HepG2 (cell line): ENCODE measurements around the gene PMM2. TPM values are rescaled to one million over a fixed set of nuclear protein-coding genes. Genes with fewer than 3 reads are reported as not detected.

Source experiments
- BRF2 ChIP-seq: sonication (generic); formaldehyde crosslinking; IDR thresholded peaks from 2 replicates; pipeline ENCODE4 v1.8.1; 2022; ENCODE audit warnings: mild to moderate bottlenecking, missing genetic modification reagents
- CEBPB ChIP-seq: IDR thresholded peaks from 2 replicates; pipeline ENCODE4 v1.6.1; 2011; ENCODE audit warnings: low read depth, low read length, improper control_type of control experiment, borderline replicate concordance
- DBP ChIP-seq: sonication (generic); formaldehyde crosslinking; IDR thresholded peaks from 2 replicates; pipeline ENCODE4 v1.4.0; 2020; ENCODE audit warnings: missing genetic modification reagents; ENCODE audit errors: not compliant biosample characterization
- DNMT3B ChIP-seq: conservative IDR thresholded peaks from 2 replicates; pipeline ENCODE4 v1.6.1; 2016; ENCODE audit warnings: missing biosample characterization, control low read depth
- DR1 ChIP-seq: sonication (generic); formaldehyde crosslinking; IDR thresholded peaks from 2 replicates; pipeline ENCODE4 v1.8.0; 2021; ENCODE audit warnings: mild to moderate bottlenecking, missing genetic modification reagents, inconsistent platforms
- EEA1 ChIP-seq: sonication (generic); formaldehyde crosslinking; IDR thresholded peaks from 2 replicates; pipeline ENCODE4 v1.5.1; 2020; ENCODE audit warnings: mild to moderate bottlenecking, missing genetic modification reagents, borderline replicate concordance
- FIP1L1 ChIP-seq: fragments of 200-400 bp; formaldehyde crosslinking; IDR thresholded peaks from 2 replicates; pipeline ENCODE4 v1.6.1; 2018; ENCODE audit warnings: low read depth, mild to moderate bottlenecking, low read length, moderate library complexity, borderline replicate concordance; ENCODE audit not compliant: insufficient read depth
- FOXA3 ChIP-seq: IDR thresholded peaks from 2 replicates; pipeline ENCODE4 v1.6.1; 2016; ENCODE audit warnings: missing genetic modification reagents, missing compliant biosample characterization
- GABPB1 ChIP-seq: IDR thresholded peaks from 2 replicates; pipeline ENCODE4 v1.6.1; 2016; ENCODE audit warnings: mild to moderate bottlenecking, missing genetic modification reagents, moderate library complexity, missing compliant biosample characterization
- HMG20A ChIP-seq: IDR thresholded peaks from 2 replicates; pipeline ENCODE4 v1.6.1; 2016; ENCODE audit warnings: borderline replicate concordance
- JUN ChIP-seq: sonication (generic); formaldehyde crosslinking; IDR thresholded peaks from 2 replicates; pipeline ENCODE4 v1.4.0; 2020; ENCODE audit warnings: mild to moderate bottlenecking, missing genetic modification reagents
- MED13 ChIP-seq: sonication (generic); formaldehyde crosslinking; IDR thresholded peaks from 2 replicates; pipeline ENCODE4 v1.5.0; 2020; ENCODE audit warnings: missing genetic modification reagents
- NKX3-1 ChIP-seq: sonication (generic); formaldehyde crosslinking; IDR thresholded peaks from 2 replicates; pipeline ENCODE4 v1.5.0; 2020; ENCODE audit warnings: missing genetic modification reagents
- PITX1 ChIP-seq: sonication (generic); formaldehyde crosslinking; IDR thresholded peaks from 2 replicates; pipeline ENCODE4 v1.5.1; 2020; ENCODE audit warnings: mild to moderate bottlenecking, missing genetic modification reagents
- SCMH1 ChIP-seq: sonication (generic); formaldehyde crosslinking; IDR thresholded peaks from 2 replicates; pipeline ENCODE4 v1.9.0; 2021; ENCODE audit warnings: missing genetic modification reagents, mild to moderate bottlenecking, borderline replicate concordance
- SNAI1 ChIP-seq: sonication (generic); formaldehyde crosslinking; IDR thresholded peaks from 2 replicates; pipeline ENCODE4 v1.5.0; 2020; ENCODE audit warnings: mild to moderate bottlenecking, missing genetic modification reagents, borderline replicate concordance
- SOX5 ChIP-seq: IDR thresholded peaks from 2 replicates; pipeline ENCODE4 v1.6.1; 2016; ENCODE audit warnings: borderline replicate concordance
- TGIF2 ChIP-seq: IDR thresholded peaks from 2 replicates; pipeline ENCODE4 v1.6.1; 2016; ENCODE audit warnings: control low read depth, missing compliant biosample characterization
- ZFP62 ChIP-seq: sonication (generic); formaldehyde crosslinking; IDR thresholded peaks from 2 replicates; pipeline ENCODE4 v1.4.0; 2020; ENCODE audit warnings: missing genetic modification reagents
- ZNF3 ChIP-seq: IDR thresholded peaks from 2 replicates; pipeline ENCODE4 v1.7.0; 2017; ENCODE audit warnings: inconsistent platforms
- ZNF44 ChIP-seq: sonication (generic); formaldehyde crosslinking; IDR thresholded peaks from 2 replicates; pipeline ENCODE4 v1.5.1; 2020; ENCODE audit warnings: mild to moderate bottlenecking, missing genetic modification reagents
- ZNF496 ChIP-seq: sonication (generic); formaldehyde crosslinking; IDR thresholded peaks from 2 replicates; pipeline ENCODE4 v1.8.1; 2023; ENCODE audit warnings: mild to moderate bottlenecking, moderate library complexity, missing genetic modification reagents; ENCODE audit not compliant: insufficient replicate concordance
- ZSCAN20 ChIP-seq: sonication (generic); formaldehyde crosslinking; IDR thresholded peaks from 2 replicates; pipeline ENCODE4 v1.4.0; 2020; ENCODE audit warnings: missing genetic modification reagents, mild to moderate bottlenecking, borderline replicate concordance
- ZSCAN9 ChIP-seq: IDR thresholded peaks from 2 replicates; pipeline ENCODE4 v1.6.1; 2016; ENCODE audit warnings: borderline replicate concordance
- polyA plus RNA-seq, 8 experiments: library from polyadenylated mRNA; depleted of rRNA in 3 of 8; stranded (reverse) in 7 of 8; unstranded in 1 of 8; fragments of >200 nt; fragmentation: Illumina TruSeq in 4 of 8; extraction: Trizol in 4 of 8; gene quantifications; 2 replicates each; pipeline versions ENCODE4 v1.2.1 to v1.2.3, GENCODE V29; 2011 to 2016; ENCODE audit warnings: low read depth in 4 of 8, missing spikeins in 1 of 8, mixed read lengths in 1 of 8; ENCODE audit not compliant: insufficient read depth in 1 of 8
- total RNA-seq, 5 experiments: library from RNA; depleted of rRNA; stranded (reverse); fragments of >200 nt; fragmentation: Illumina TruSeq; extraction: Trizol; gene quantifications; 2 replicates each; pipeline ENCODE4 v1.2.3, GENCODE V29; 2016; ENCODE audit warnings: low read depth in 1 of 5
- TF ChIP-seq, protein P1 (sequence below): sonication (generic); formaldehyde crosslinking; IDR thresholded peaks from 2 replicates; pipeline ENCODE4 v1.8.1; 2022; ENCODE audit warnings: low read depth, mild to moderate bottlenecking, missing genetic modification reagents

PMM2 gene
- total and polyA plus RNA-seq, 2 of the 13 experiments (the other 11 are each of a cell fraction or from before 2014, with no cell fraction given) = 52.2 to 93.7 TPM

DNA sequence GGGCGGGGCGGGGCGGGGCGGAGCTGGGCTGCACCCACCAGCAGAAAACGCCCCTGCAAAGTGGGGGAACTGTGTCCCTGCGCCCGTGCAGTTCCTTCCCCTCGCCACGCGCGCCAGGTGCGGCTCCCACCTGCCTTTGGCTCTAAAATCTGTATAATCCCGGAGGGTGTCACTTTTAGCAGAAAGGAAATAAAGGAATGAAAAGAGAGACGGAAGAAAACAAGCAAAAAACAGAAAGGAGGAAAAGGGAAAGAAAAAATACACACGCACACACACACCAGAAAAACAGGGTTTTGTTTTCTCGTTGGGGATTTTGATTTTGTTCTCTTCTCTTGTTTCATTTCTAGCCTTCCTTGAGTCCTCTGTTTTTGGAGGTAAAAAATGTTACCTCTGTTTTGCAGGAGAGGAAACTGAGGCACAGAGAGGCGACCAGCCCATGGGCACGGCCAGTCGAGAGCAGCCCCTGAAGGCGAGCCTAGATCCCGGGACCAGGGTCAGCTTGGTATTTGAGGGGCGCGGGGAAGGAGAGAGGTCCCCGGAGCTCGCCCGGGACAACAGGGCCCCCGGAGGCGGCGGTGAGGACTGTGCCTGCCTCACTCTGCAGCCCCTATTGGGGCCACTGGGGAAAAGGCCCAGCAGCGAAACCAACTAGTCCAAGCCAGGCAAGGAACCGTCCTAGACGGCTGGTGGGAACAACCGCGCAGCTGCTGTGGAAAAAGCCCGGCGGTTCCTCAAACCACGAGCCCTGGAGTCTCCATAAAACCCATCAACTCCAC lies 71.8 kb downstream of the PMM2 start (continued):
- TF ChIP-seq, protein P1, sequence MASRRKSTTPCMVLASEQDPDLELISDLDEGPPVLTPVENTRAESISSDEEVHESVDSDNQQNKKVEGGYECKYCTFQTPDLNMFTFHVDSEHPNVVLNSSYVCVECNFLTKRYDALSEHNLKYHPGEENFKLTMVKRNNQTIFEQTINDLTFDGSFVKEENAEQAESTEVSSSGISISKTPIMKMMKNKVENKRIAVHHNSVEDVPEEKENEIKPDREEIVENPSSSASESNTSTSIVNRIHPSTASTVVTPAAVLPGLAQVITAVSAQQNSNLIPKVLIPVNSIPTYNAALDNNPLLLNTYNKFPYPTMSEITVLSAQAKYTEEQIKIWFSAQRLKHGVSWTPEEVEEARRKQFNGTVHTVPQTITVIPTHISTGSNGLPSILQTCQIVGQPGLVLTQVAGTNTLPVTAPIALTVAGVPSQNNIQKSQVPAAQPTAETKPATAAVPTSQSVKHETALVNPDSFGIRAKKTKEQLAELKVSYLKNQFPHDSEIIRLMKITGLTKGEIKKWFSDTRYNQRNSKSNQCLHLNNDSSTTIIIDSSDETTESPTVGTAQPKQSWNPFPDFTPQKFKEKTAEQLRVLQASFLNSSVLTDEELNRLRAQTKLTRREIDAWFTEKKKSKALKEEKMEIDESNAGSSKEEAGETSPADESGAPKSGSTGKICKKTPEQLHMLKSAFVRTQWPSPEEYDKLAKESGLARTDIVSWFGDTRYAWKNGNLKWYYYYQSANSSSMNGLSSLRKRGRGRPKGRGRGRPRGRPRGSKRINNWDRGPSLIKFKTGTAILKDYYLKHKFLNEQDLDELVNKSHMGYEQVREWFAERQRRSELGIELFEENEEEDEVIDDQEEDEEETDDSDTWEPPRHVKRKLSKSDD (CRISPR knock-in tag) = no peak; the same call in 1 of the 2 replicates
- TF ChIP-seq EEA1 (CRISPR knock-in tag) (no peak), NKX3-1 (CRISPR knock-in tag) (no peak), DBP (CRISPR knock-in tag) (no peak), CEBPB (no peak), ZFP62 (CRISPR knock-in tag) (no peak), ZSCAN9 (CRISPR knock-in tag) (0 out of 2 replicates have a peak, but pooled peaks have one; percentile 42), ZNF44 (CRISPR knock-in tag) (peak; percentile 3), SCMH1 (CRISPR knock-in tag) (no peak), SNAI1 (no peak), HMG20A (CRISPR knock-in tag) (no peak; the same call in 1 of the 2 replicates), SOX5 (peak; percentile 66; the same call in 1 of the 2 replicates), MED13 (CRISPR knock-in tag) (peak; percentile 64; the same call in 1 of the 2 replicates), ZSCAN20 (CRISPR knock-in tag) (peak; percentile 71; the same call in 1 of the 2 replicates), BRF2 (CRISPR knock-in tag) (peak; percentile 19; the same call in 1 of the 2 replicates), JUN (no peak), PITX1 (no peak; the same call in 1 of the 2 replicates), GABPB1 (CRISPR knock-in tag) (peak; percentile 55), ZNF496 (no peak), TGIF2 (peak; percentile 23; the same call in 1 of the 2 replicates), FIP1L1 (peak; percentile 30; the same call in 1 of the 2 replicates), FOXA3 (CRISPR knock-in tag) (peak; percentile 11; the same call in 1 of the 2 replicates), DNMT3B (no peak), ZNF3 (CRISPR knock-in tag) (no peak), DR1 (CRISPR knock-in tag) (no peak)
